DND-41 (cell line): Measurements from ENCODE around the gene WNT5A.

Experiments
- EZH2 ChIP-seq: IDR thresholded peaks from 3 replicates; pipeline ENCODE4 v1.6.1; 2012; ENCODE audit warnings: borderline replicate concordance, low read depth, mild to moderate bottlenecking, moderate library complexity, low read length, inconsistent platforms; ENCODE audit not compliant: severe bottlenecking
- TF ChIP-seq, protein P1 (sequence below): IDR thresholded peaks from 2 replicates; pipeline ENCODE4 v1.5.1; 2012; ENCODE audit warnings: borderline replicate concordance, low read length, moderate library complexity, mild to moderate bottlenecking; ENCODE audit not compliant: poor library complexity, severe bottlenecking; ENCODE audit errors: extremely low read depth

DNA sequence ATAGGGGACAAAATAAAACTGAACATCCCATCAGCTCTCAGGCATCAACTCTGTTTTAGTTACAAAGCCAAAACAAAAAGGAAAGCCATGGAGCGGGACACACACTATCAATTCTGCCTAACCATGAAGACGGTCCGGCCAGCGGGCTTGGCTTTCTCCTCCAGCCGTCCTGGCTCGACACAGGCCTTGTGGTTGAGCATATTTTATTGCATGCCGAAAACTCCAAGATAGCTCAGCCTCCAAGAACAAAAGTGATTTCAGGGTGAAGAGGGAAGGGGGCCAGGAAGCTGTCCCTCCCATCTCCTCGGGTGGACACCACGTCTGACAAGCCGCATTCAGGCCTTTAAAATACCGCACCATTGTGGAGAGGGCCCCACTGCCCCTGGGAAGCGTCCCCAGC is 31.2 kb downstream of the WNT5A start:
- TF ChIP-seq, protein P1, sequence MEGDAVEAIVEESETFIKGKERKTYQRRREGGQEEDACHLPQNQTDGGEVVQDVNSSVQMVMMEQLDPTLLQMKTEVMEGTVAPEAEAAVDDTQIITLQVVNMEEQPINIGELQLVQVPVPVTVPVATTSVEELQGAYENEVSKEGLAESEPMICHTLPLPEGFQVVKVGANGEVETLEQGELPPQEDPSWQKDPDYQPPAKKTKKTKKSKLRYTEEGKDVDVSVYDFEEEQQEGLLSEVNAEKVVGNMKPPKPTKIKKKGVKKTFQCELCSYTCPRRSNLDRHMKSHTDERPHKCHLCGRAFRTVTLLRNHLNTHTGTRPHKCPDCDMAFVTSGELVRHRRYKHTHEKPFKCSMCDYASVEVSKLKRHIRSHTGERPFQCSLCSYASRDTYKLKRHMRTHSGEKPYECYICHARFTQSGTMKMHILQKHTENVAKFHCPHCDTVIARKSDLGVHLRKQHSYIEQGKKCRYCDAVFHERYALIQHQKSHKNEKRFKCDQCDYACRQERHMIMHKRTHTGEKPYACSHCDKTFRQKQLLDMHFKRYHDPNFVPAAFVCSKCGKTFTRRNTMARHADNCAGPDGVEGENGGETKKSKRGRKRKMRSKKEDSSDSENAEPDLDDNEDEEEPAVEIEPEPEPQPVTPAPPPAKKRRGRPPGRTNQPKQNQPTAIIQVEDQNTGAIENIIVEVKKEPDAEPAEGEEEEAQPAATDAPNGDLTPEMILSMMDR, result no peak
- TF ChIP-seq EZH2, result no peak
